Hippocampal formation (tissue), 2 donors: ENCODE results near the gene BABAM2.
"Not testable (repeated sequence)": the region's sequence is repeated elsewhere in the genome, so short reads cannot be mapped to it uniquely, and the experiment has no call there.

ENCODE experiments used
- DNase-seq, 2 donors: peaks; one replicate each; lab custom pipeline; 2025; lab: John Stamatoyannopoulos, UW

BABAM2 gene

DNA sequence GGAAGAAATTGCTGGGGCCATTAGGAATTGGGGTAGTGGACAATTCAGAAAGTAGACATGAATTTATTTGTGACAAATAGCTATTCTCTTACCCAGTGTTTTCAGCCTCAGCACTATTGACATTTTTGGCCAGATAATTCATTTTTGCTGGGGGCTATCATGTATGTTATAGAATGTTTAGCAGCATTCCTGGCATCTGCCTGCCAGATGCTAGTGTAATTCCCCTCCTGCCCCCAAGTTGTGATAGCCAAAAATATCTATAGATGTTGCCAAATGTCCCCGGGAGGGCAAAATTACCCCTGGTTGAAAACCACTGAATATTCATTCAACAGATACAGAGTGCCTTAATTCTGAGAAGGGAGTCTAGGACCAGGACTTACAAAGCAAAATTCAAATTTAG, 183.6 kb downstream of the BABAM2 start:
- DNase-seq: no peak

DNA sequence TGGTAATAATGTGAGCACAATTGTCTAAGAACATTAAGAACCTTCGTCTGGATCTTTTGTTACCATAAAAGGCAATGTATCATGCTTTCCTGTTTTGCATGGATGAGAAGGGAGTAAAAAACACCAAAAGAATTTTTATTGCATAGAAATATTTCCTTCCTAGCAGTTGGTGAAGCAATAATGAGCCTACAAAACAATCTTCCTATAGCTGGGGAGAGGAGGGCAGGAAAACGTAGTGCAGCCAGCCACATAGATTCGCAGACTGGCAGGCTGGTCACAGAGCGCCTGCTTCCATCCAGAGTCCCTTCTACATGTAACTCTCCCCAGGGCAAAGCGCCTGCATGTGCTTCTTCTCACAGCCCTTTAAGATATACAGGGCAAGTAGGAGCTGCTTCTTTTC, 190.4 kb downstream of the BABAM2 start:
- no peak for DNase-seq

DNA sequence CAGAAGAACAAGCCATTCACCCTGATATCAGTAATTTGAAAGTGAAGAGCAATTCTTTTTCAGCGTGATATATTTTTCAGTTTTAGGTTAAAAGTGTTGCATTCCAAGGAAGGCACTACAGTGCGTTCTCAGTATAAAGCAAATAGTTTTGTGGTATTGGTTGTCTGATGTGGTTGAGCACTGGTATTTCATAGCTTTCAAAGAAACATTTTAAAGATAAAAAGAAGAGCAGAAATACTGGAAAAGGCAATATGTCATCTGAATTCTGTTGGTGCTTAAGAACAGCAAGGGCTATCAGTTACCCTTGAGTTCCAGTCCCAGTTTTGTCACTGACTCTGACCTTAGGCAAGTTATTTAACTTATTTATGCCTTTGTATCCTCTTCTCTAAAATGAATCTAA, 191.6 kb downstream of the BABAM2 start:
- DNase-seq: no peak

DNA sequence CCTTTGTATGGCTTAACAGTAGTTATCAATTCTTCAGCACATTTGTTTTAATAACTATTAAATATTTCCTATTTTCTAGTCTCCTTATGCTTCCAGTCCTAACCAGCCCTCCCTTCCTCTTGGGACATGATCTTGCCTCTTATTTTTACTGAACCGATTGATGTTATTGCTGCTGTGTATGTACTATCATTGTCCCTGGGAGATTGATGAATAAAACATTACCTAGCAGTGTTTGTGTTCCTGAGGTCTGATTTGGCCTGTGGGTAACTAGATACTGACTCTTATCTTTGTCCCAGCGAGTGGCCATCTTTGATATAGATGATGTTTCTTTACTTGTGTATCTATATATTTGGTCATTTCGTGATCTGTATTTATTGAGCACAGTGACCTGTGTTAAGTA, 192.9 kb downstream of the BABAM2 start:
- DNase-seq: no peak

DNA sequence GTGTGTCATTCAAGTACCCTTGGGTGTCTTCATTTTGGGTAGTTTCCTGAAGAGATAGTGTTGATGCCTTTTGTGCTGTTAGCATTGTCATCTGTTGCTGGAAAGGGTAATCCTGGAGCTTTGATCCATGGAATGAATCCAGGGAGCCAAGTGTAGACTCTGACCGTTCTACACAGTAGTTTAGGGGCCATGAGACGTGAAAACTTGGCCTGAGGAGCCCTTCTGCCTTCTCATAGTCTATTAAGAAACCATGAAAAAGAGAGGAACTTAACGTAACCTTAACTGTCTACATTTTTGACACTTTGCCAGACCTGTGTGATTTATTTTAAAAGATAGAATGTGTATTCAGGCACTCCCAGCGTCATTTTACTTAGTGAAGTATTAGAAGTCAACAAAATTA, 194.0 kb downstream of the BABAM2 start:
- DNase-seq: no peak

DNA sequence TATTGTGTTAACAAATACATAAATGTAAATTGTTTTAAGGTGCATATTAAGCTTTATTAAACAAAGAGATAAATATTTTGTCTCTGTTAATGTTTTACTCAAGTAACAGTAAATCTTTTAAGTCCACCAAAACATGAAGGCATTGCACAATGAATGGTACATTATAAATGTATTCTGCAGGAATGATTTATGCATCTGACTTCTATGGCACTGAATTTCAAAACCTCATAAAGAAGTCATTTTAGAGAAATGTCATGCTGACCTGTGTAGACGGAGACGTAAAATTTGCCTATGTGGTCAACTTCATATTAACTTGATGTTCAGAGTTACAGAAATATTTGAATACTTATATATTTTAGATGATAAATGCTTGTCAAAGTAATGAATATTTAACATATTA, 194.7 kb downstream of the BABAM2 start:
- no peak for DNase-seq

DNA sequence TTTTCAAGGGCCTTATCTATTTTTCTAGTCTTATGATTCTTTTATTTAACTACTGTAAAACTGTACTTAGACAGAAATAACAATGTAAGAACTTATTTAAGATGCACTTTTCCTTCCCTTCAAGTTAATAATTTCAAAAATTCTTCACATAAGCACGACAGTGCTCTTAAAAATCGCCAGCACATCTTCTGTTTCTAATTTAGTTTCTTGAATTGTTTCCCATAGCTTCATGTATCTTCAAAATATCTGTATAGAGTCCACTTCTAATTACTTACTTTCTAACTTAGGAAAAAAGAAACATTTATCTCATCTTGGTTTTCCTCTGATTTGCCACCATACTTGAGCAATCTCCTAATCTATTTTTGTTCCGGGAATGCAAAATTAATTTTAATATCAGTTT, 196.1 kb downstream of the BABAM2 start:
- DNase-seq: no peak

DNA sequence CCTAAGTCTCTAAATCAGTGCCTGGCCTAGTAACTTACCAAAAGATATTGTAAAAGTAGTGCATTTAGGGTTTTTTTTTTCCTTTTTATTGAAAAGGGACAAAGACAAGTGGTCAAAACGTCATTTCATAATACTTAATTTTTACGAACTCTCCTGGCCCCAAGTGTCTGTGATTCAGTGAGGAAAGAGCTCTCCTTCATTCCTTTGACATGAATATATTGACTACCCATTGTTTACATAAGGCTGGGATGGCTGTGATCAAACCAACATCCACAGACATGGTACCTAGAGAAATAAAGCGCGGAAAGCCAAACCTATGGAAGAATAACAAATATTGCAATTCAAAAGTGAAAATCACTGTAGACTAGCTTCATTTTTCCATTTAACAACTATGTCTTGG, 198.4 kb downstream of the BABAM2 start:
- no peak for DNase-seq

DNA sequence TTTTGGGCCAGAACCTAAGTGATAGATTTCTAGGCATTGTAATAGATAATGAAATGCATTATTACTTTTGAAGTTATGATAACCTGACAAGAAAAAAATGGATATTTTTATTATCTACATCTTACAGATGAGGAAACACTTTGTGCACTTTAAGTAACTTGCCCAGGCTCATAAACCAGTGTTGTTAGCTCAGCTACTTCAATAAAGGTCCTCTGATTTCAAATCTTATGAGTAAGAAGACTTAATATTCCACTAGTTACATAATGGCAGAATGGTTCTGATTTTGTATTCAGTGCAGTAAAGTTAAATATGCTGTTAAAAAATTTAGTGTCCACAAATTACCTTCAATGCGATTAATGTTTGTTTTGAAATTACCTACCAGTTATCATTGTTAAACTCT, 199.0 kb downstream of the BABAM2 start:
- no peak for DNase-seq

DNA sequence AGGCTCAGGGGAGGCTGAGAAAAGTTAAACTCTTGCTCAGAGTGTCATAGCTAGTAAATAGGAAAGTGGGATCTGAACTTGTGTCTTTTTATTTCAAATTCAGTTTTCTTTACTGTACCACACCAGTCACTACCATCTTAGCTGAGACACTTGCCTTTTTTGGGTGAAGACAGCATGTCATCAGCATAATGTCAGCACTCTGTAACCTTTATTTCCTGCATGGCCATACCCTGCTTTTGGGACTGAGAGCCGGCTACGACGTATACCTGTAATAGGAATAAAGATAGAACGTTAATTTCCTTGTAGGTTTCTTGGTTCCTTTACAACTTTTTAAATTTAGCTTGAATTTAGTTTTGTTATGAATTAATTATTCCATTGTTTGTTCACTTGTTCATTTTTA, 202.8 kb downstream of the BABAM2 start:
- DNase-seq: no peak

DNA sequence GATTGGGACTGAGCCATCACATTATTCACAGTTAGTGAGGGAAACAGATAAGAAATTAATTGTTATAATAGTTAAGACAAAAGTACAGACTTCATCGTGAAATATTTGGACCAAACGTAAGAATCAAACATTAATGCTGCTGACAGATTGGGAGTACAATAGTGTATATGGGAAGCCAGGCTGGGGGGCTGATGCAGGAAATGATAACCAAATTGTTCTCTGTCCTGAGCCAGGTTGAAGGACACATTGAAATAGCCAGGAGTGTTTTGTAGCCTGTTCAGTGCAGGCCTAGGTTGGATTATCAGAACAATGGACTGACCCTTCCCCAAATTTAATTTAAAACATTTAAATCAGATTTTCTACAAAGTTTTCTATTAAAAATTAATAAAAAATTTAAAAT, 203.2 kb downstream of the BABAM2 start:
- no peak for DNase-seq

DNA sequence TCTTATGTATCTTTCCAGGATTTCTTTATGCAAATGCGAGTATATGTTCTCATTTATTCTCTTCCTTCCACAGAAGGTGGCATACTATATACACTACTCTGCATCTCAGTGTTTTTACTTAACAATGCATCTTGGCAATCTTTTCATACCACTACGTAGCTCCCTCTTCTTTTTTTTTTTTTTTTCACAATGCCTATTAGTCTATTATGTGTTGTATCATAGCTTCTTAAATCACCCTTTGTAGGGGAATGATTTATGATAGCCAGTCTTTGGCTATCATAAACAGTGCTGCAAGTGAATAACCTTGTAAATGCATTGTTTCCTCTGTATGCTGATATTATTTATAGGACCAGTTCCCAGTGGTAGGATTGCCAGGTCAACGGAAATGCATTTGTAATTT, 204.2 kb downstream of the BABAM2 start:
- DNase-seq: no peak

DNA sequence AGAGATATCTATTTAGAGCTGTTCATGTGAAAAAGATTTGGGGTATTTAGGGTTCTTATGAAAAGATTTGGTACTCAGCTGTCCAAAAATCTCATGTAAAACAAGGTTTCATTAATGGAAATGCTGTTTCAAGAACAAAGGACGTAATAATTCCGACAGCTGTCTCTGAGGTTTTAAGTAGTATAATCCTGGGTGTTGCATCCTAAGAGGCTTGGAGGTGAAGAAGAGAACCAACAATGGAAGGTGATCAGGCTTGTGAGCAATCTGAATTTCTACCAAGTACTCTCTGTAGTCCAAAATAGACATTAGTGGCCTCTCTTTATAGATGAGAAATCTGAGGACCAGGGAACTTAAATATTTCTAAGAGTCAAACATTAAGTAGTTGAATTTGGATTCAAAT, 205.1 kb downstream of the BABAM2 start:
- DNase-seq: no peak

DNA sequence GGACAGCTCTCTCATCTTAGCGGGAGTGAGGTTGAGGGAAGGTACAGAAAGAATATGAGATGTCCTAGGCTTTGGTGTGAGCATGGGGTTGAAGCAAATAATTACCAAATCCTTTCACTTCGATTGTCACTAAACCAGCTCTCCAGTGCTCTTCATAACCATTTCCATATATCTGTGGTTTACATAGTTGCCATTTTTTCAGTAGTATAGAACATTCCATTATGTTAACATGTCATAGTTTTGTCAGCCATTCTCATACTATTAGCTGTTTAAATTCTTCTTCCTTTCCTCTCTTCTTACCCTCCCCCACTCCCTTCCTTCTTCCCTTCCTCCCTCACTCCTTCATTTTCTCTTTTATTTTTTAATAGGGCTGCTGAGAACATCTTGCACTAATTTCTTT, 205.9 kb downstream of the BABAM2 start:
- DNase-seq: no peak

DNA sequence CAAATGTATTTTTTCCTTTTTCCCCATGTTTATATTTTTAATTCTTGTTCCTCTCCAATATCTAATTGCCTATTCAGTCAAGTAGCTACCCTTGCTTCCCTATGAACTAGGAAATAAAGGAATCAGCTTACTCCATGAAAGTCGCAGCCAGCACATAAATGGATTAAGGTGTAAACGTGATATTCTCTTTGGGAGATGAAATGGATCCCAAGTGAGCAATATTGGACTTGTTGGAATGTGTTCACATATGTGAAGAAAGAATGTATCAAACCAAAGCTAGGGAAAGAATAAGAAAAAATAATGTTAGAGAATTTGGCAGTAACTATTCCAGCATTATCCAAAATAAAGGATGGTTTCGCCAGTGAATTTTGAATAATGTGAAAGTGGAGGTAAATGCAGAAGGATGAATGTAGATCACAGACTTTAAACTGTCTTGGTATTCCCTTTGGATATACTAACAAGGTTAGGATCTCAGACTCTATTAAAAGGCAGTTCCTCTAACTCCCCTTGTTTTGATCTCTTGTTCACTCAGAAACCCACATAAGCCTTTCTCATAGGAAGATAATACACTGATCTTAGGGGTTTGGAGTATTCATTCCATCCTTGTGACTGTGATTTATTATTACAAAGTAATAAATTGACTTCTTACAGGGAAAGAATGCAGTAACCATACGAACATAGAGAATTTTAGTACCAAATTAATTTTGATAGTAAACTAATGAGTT, 208.1 kb downstream of the BABAM2 start:
- DNase-seq: no peak

DNA sequence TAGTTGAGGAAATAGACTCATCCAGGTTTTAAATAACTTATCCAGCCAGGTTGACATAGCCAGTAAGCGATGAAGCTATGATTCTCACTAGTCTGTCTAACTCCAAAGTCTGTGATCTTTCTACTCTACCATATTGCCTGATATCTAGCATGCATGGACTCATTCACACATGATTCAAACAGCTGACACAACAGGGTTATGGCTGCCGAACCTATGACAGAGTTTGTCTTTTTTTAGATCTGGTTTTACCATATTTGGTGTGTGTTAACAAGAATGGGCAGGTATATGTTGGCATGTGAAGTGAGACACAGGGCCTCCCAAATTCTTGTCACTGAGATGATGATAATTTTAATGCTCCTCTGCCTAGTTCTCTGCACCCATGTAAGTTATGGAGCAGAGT, 210.6 kb downstream of the BABAM2 start:
- DNase-seq: no peak

DNA sequence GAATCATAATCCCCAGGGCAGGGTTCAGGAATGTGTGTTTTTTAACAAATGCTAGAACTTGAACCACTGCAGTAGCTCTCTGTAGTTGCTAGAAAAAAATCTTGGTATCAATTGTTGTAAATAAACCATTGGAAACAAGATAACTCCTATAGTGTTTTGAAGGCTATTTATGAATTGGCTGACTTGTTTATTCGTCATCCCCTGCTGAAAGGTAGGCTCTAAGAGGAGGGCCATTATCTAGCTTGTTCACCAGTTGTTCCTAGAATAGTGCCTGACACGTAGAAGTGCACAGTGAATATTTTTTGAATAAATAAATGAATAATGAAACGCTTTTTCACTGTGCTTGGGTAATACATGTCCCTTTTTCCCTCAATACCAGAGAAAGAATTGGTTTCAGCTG, 211.4 kb downstream of the BABAM2 start:
- DNase-seq: no peak

DNA sequence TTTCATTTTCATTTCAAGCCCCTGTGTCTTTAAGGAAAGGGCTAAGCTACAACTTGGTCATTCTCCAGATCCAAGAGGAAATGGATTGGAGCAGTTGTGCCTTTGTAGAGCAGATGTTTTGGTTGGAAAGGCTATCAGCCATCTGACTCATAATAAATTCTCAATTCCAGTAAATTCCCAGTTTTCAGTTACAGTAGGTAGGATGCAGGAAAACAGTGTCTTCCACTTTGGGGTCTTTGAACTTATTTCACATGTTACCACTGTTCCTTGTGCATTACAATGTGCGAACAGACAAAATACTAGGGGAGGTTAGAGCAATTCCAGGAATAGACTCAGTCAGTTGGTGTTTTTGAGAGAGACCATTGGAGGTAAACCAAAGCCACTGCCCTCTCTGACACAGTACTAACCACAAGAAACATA, 211.9 kb downstream of the BABAM2 start:
- DNase-seq: no peak

DNA sequence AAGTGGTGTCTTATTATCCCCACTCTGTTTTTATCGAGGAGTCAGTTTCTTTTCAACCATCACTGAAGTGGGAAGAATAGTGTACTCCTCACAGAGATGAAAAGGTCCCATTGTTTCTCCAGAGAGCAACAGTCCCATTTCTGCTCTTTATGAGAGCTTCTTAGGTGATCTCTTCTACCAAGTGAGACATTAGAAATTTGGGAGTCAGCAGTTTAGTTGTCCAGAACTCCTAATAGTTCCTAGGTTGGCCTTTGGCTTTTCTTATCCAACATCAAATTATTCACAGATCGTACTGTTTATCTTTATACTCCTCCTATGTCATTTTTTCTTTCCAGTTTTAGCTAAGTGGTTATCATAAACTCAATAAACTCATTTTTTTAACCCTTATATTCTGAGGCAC, 213.1 kb downstream of the BABAM2 start:
- no peak for DNase-seq

DNA sequence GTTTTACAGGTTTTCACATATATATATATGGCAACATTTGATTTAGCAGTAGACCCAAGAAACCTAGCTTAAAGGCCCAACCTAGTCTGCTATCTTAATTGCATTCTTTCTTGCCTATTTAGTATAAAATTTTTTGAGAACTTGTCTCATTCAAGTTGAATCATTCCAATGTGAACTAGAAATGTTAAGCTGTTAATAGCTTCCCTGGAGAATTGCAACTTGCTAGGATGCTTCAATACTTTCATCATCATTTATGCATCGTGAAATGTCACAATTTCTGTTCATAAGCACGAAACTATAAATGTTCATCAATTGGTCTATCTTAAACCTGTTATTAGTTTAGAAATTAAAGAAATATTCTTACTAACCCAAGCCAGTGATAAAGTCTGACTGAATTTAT, 217.6 kb downstream of the BABAM2 start:
- DNase-seq: no peak

DNA sequence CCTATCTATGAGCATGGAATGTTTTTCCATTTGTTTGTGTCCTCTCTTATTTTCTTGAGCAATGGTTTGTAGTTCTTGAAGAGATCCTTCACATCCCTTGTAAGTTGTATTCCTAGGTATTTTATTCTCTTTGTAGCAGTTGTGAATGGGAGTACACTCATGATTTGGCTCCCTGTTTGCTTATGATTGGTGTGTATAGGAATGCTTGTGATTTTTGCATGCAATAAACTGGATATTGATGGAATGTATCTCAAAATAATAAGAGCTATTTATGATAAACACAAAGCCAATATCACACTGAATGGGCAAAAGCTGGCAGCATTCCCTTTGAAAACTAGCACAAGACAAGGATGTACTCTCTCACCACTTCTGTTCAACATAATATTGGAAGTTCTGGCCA, 223.2 kb downstream of the BABAM2 start:
- not testable (repeated sequence) for DNase-seq

DNA sequence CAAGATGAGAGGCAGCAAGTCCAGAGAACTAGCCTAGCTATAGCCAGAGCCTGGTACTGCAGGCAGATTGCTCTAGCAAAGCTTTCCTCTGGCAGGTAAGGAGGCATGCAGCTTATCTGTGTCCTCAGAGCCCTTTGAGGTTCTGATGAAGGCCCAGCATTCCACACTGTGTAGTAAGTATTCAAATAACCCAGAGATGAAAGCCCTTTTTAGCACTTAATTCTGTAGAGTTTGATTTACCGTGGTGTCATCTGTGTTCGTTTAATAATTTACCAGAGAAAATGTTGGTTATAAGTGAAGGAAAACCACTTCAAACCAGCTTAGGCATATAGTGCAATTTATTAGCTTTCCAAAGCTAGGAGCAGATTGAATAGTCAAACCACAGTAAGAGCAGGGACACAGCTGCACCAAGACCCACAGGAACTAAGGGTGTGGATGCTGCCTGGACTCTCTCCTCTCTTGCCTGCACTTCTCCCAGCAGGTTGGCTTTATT, 226.6 kb downstream of the BABAM2 start:
- no peak for DNase-seq

DNA sequence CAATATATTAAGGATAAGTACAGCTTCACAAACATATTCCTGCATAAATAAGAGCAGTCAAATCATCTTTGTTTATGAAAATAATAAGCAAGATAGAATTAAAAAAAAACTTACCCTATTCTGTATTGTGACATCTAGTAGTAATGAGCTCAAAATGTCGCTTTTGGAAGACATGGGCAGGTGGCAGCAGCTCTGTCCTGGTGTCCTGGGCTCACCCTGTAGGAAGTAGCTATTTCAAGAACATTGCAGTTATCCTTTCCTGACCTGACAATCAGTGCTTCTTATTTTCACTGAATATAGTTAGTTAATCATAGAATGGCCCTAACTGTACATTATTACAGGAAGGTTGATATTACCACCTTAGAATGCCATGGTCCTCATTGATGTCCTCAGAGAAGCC, 229.1 kb downstream of the BABAM2 start:
- DNase-seq: no peak

DNA sequence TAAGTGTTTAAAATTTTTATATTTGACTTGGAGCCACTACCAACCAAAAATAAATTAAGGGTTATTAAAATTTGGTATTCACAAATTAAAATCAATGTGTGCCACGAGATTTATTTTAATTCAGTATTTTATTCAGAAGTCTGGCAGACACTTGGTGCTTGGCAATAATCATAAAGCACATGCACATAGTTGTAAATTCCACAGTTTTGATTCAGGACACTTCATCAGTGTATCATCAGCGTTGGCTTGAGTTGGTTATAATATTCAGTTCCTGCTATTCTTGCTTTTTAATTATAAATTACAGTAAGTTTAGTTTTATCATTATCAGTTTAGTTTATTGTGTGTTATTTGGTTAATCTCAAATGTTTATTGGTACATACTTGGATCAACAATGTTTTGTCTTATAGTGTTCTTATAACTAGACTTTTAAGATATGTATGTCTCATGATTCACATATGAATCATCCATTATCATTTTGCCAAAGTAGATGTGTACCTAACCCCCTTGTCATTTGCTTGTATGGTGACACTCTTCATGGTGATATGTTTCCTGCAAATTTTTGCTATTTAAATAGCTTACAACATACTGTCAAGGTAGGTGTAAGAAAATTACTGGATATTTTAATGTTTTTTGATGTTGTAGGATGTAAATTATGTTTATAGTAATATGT, 237.9 kb downstream of the BABAM2 start:
- no peak for DNase-seq
